ENCODE results near the gene PFDN2. TPM values are rescaled to one million over a fixed set of nuclear protein-coding genes. Genes with fewer than 3 reads are reported as not detected.

Gene PFDN2
- total and polyA plus RNA-seq, 2 donors (not counting 3 experiments of a cell fraction or from before 2014, with no cell fraction given) = 104 to 157 TPM

DNA sequence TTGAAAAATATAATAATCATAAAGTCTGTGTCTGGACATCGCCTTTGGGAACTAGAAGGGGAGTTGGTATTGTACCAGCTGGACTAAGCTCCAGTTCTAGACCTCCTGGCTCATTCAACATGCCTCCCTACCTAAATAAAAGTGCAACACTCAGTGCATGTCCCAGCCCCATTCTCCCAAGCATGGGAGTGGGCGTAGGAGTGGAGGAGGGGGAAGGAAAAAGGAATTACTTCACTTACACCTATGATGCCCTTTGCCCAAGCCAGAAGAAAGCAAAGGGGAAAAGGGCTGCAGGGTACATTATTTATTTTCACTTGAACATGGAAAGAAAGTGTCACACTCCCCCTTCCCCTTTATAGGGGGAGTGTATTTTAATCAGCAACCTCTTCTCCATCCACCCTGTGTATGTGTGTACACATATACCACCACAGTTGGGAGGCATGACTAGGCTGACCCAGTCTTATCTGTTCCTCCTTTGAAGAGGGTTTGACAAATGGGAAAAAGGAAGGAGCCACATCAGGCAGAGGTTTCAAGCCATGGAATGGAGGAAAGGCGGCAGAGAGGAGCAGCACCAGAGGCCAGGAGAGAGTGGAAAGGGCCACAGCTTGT, 3.3 kb upstream of the PFDN2 start:
- H3K9me1 ChIP-seq (replicated peaks; ENCODE audit: control insufficient read depth, extremely low read depth, insufficient read depth, low read length) = no peaks in the 10 kb centered on the region
- H3K36me3 ChIP-seq (ENCODE audit: control insufficient read depth in 2 of 2, extremely low read depth in 1 of 2, insufficient read depth in 2 of 2, low read length in 2 of 2) = peaks cover 18 to 39% of the 10 kb centered on the region in 2 experiments
- no peak overlapping the region for H3K27ac ChIP-seq (ENCODE audit: insufficient read depth, low read depth, low read length)
- peaks cover 31% of the 10 kb centered on the region for H3K79me2 ChIP-seq (ENCODE audit: control insufficient read depth, insufficient read depth, low read length)
- no peak for FAIRE-seq
- CTCF ChIA-PET = interaction anchor here (1.0 to 1.1 kb wide), 2 partner anchors 15 to 20 kb away, joined by 3 to 5 read pairs; no protein-coding TSS in a partner anchor
- H3K27me3 ChIP-seq (ENCODE audit: control insufficient read depth in 2 of 2, insufficient read depth in 2 of 2, low read length in 2 of 2) = no peaks in the 10 kb centered on the region
- dilution Hi-C loops (cut with MboI; ENCODE audit: extremely low pct_ligation_motif_present, low sequenced_read_pairs) = no loop called here
- H3K9me3 ChIP-seq (replicated peaks; ENCODE audit: control insufficient read depth, insufficient read depth, low read length) = no peaks in the 10 kb centered on the region
- no peak overlapping the region for H3K4me2 ChIP-seq (ENCODE audit: insufficient read depth, low read length)
- H3K4me3 ChIP-seq (replicated peaks in 1 of 3; ENCODE audit: insufficient read depth in 1 of 3, low read depth in 1 of 3, low read length in 3 of 3) = no peak overlapping the region
- no peaks in the 10 kb centered on the region for H4K20me1 ChIP-seq (replicated peaks; ENCODE audit: control insufficient read depth, extremely low read depth, insufficient read depth, low read length)
- H3K4me1 ChIP-seq (ENCODE audit: control insufficient read depth, extremely low read depth, insufficient read depth, low read length) = peaks cover 17% of the 10 kb centered on the region
- no TSS peak for BruUV-seq (replicated peaks)
- POLR2A ChIA-PET = interaction anchor here (0.6 kb wide), 1 partner anchor 11 kb away, joined by 7 read pairs; the partner anchor contains the start of gene DEDD
- intact Hi-C loops (cut with micrococcal nuclease) = no loop called here
- no peak for DNase-seq (ENCODE audit: low read depth, low spot score)
- H3K9ac ChIP-seq (replicated peaks; ENCODE audit: extremely low read depth, insufficient read depth, low read length) = no peak overlapping the region
- H2AFZ ChIP-seq (ENCODE audit: low read depth, low read length) = no peak overlapping the region
- TF ChIP-seq EZH2 (IDR thresholded peaks at IDR 0.05; ENCODE audit: borderline replicate concordance, low read depth, low read length, severe bottlenecking) (no peak), CTCF (IDR thresholded peaks at IDR 0.05; ENCODE audit: extremely low read depth in 1 of 2, insufficient read depth in 1 of 2, low read depth in 1 of 2, low read length in 2 of 2) (no peak), GATA2 (IDR thresholded peaks at IDR 0.05; ENCODE audit: insufficient read depth, insufficient read length, low read depth, low read length) (no peak), MYC (IDR thresholded peaks at IDR 0.05; ENCODE audit: low read depth, low read length) (no peak), FOS (IDR thresholded peaks at IDR 0.05; ENCODE audit: borderline replicate concordance, insufficient read depth, low read length) (no peak), JUN (IDR thresholded peaks at IDR 0.05; ENCODE audit: borderline replicate concordance, insufficient read depth, insufficient read length, low read depth) (no peak)
- TF ChIP-seq, protein P1, sequence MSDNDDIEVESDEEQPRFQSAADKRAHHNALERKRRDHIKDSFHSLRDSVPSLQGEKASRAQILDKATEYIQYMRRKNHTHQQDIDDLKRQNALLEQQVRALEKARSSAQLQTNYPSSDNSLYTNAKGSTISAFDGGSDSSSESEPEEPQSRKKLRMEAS (IDR thresholded peaks at IDR 0.05; ENCODE audit: insufficient read depth, insufficient read length) = no peak
